Body of pancreas (tissue), 4 donors: ENCODE results near the gene UQCRFS1.

Source experiments
- POLR2A ChIP-seq, 3 donors: fragments of 450-650 bp; IDR thresholded peaks; one replicate each; pipeline ENCODE4 v1.6.1; 2016; ENCODE audit warnings: antibody characterized with exemption in 3 of 3, mild to moderate bottlenecking in 2 of 3
- TF ChIP-seq, protein P1 (sequence below), 7 experiments: fragments of 450-650 bp in 4 of 7; fragments of 200-600 bp in 3 of 7; sonication (generic) in 3 of 7; IDR thresholded peaks; one replicate each; pipeline ENCODE4 v1.5.1; 2016 to 2019; ENCODE audit warnings: antibody characterized with exemption in 7 of 7

DNA sequence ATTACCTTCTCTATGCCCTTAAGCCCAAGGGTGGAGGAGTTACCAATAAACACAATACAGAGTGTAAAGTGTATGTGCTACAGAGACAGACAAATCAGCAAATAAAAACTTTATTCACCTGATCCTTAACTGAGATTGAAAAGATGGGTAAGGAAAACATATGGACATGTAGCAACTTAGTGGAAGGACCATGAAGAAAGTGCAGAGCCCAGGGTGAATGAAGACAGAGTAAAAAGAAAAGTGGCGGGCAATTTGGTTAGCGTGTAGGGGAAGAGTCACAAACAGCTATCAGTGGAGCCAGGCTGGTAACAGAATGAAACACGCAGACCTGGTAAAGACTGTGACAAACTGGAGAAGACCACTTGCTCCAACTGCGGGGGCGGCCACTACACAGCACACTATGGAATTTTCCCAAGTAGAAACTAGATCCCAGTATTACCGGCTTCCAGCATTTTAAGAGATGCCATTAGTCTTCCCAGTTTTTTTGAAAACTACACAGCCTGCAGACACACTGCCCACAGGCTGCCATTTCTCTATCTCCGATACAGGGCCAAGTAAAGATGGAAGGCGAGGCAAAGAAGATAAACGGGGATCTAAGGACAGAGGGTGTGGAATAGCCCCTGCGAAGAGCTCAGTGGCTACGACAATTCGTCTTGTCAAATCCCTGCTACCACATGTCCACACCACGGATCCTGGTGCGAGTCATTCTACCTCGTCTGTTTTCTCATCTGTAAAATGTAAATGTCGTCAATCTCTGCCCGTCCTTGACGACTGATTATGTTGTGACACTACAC lies 1.2 kb downstream of the UQCRFS1 start:
- TF ChIP-seq, protein P1, sequence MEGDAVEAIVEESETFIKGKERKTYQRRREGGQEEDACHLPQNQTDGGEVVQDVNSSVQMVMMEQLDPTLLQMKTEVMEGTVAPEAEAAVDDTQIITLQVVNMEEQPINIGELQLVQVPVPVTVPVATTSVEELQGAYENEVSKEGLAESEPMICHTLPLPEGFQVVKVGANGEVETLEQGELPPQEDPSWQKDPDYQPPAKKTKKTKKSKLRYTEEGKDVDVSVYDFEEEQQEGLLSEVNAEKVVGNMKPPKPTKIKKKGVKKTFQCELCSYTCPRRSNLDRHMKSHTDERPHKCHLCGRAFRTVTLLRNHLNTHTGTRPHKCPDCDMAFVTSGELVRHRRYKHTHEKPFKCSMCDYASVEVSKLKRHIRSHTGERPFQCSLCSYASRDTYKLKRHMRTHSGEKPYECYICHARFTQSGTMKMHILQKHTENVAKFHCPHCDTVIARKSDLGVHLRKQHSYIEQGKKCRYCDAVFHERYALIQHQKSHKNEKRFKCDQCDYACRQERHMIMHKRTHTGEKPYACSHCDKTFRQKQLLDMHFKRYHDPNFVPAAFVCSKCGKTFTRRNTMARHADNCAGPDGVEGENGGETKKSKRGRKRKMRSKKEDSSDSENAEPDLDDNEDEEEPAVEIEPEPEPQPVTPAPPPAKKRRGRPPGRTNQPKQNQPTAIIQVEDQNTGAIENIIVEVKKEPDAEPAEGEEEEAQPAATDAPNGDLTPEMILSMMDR (IDR thresholded peaks at IDR 0.05), result no peak
- no peak for TF ChIP-seq POLR2A (IDR thresholded peaks at IDR 0.05)
